ENCODE measurements around the gene S1PR4.
A peak's percentile ranks its signal among the peaks of the same experiment; 100 is the strongest.

Gene S1PR4, protein sequence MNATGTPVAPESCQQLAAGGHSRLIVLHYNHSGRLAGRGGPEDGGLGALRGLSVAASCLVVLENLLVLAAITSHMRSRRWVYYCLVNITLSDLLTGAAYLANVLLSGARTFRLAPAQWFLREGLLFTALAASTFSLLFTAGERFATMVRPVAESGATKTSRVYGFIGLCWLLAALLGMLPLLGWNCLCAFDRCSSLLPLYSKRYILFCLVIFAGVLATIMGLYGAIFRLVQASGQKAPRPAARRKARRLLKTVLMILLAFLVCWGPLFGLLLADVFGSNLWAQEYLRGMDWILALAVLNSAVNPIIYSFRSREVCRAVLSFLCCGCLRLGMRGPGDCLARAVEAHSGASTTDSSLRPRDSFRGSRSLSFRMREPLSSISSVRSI

DNA sequence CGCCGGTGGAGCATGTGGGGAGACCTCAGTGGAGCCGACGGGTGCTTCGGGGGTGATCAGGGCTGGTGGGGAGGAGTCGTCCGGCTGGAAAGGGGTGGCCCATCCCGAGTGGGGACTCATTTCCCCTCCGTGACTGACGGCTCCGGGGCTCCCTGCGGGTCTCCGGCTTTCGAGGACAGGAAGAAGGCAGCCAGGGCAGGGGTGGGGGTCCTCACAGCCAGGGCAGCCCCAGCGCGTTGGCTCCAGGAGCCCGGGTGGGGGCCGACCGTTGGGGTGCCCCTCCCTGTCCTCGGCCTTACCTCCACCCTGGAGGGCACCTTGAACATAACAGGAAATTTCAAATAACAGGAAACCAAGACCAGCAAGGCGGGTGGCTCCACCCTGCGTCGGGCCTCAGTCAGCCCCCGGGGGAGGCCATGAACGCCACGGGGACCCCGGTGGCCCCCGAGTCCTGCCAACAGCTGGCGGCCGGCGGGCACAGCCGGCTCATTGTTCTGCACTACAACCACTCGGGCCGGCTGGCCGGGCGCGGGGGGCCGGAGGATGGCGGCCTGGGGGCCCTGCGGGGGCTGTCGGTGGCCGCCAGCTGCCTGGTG, at the start of gene S1PR4:
TSS of gene S1PR4 (plus strand) at position 393 of the 596 bp plus-strand sequence. CDS start at position 417, 24 bp downstream.
- peak in 2 of 3 experiments; percentile 38 to 47 for DNase-seq (ENCODE audit: low read depth in 3 of 3)

DNA sequence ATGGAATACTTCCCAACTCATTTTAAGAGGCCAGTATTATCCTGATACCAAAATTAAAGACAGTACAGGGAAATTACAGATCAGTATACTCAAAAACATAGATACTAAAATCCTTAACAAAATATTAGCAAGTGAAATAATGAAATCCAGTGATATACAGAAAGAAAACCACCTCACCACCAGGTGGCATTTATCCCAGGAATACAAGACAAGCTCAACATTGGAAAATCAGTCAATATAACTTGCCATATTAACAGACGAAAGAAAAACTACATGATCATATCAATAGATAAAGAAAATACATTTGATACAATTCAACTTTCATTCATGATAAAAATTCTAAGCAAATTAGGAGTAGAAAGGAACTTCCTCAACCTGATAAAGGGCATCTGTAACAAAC, 49.5 kb upstream of the S1PR4 start:
- DNase-seq (ENCODE audit: low read depth in 3 of 3) = no peak

DNA sequence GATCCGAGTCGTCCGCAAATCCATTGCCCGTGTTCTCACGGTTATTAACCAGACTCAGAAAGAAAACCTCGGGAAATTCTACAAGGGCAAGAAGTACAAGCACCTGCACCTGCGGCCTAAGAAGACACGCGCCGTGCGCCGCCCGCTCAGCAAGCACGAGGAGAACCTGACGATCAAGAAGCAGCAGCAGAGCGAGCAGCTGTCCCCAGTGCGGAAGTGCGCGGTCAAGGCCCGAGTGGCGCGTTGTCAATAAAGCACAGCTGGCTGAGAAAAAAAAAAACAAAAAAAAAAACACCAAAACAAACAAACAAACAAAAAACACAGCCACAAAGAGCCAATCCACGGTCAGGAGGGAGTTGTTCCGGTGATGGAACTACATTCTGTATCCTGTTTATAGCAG, 47.4 kb upstream of the S1PR4 start:
- no peak for DNase-seq (ENCODE audit: low read depth in 3 of 3)

DNA sequence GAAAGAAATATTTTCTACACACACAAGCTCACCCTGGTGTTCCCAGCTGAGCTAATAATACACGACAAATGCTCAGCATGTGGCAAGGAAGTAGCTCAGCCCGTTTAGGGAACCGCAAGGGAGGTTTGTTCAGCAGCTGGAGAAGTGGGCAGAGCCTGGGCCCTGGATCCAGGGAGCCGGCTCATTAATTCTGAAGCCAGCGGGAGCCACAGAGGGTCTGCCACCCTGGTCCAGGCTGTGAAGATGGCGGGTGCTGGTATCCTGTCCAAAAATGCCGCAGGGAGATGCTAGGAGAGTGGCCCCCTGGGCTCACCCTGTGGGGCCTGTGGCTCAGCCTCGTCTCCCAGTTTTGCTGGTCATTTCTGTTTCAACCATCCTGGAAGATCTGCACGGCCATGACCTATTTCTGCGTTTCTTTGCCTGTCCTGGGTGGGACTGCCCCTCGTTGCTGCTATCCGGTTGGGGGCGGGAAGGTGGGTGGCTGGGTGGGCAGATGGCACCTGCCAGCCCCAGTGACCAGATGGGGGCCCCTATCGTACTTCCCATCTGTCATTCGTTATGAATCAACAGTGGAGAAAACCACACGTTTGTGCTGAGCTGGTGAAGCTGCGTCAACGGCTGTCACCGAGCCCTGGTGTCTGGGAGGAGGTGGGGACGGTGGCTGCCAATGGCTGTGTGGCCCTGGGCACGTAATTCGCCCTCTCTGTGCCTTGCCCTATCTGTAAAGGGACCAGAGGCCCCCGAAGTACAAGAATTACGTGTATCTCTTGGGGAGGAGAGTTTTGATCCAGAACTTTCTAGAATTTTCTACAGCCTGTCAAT, 45.4 kb upstream of the S1PR4 start:
- DNase-seq (ENCODE audit: low read depth in 3 of 3) = peak; percentile 53 to 61 (median 56)

DNA sequence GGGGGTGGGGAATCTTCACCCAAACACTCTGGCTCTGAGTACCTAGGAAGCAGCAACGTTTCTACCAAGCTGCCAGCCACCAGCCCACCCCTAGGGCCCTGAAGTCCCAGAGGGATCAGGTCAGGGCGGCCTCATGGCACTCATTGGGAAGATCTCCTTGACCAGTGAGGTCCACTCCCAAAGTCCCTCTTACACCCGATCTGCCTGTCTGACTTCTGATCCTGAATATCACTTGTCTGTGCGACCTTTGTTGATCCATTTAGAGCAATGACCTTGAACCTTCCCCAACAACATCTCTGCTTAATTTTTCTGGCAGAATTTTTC, 44.8 kb upstream of the S1PR4 start:
- DNase-seq (ENCODE audit: low read depth in 3 of 3) = no peak

DNA sequence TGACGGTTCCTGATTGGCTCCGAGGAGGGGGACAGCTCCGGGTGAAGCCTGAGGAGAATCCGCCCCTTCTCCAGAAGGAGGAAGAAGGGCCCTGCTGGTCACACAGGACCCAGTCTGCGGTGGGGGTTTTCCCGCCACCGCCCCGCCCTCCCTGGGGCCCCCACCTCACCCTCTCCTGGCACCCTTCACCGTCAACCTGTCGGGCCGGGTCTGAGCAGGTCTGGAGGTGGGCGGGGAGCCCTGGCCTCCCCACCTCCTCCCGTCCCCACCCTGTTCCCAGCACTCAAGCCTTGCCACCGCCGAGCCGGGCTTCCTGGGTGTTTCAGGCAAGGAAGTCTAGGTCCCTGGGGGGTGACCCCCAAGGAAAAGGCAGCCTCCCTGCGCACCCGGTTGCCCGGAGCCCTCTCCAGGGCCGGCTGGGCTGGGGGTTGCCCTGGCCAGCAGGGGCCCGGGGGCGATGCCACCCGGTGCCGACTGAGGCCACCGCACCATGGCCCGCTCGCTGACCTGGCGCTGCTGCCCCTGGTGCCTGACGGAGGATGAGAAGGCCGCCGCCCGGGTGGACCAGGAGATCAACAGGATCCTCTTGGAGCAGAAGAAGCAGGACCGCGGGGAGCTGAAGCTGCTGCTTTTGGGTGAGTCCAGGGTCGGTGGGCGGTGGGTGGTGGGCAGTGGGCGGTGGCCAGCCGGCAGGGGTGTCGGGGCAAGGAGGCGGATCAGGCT, 42.4 kb upstream of the S1PR4 start, which contains the start of gene GNA15:
TSS of gene GNA15 (plus strand) at position 73 of the 723 bp plus-strand sequence. CDS start at position 491, 418 bp downstream.
- peak in 1 of 3 experiments; percentile 16 for DNase-seq (ENCODE audit: low read depth in 3 of 3)

DNA sequence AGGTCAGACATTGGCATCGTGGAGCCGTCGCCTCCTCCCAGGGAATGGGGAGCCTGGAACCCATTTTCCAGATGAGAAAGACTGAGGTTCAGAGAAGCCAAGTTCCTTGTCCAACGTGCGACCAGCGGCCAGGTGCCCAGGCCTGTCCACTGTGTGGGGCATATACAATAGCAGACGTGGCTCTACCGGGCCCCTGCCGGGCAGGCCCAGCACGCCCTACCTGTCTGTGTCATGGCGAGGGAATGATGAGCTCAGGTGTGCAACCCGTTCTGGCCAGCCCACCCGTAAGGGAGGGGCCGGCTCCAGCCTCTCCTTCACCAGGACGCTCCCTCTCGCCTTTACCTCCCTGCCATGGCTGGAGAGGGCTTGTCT, 41.9 kb upstream of the S1PR4 start:
- no peak for DNase-seq (ENCODE audit: low read depth in 3 of 3)

DNA sequence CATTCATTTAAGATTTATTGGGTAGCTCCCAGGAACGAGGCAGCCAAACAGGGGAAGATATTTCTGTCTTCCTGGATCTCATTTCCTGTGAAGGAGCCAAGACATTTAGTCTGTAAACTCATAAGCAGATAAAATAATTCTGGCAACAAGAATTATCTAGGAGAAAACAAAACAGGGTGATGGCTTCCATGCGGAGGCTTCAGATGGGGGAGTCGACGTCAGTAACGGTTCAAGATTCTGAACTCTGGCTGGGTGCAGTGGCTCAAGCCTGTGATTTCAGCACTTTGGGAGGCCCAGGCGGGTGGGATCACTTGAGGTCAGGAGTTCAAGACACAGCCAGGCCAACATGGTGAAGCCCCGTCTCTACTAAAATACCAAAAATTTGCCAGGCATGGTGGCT, 41.5 kb upstream of the S1PR4 start:
- DNase-seq (ENCODE audit: low read depth in 3 of 3) = no peak

DNA sequence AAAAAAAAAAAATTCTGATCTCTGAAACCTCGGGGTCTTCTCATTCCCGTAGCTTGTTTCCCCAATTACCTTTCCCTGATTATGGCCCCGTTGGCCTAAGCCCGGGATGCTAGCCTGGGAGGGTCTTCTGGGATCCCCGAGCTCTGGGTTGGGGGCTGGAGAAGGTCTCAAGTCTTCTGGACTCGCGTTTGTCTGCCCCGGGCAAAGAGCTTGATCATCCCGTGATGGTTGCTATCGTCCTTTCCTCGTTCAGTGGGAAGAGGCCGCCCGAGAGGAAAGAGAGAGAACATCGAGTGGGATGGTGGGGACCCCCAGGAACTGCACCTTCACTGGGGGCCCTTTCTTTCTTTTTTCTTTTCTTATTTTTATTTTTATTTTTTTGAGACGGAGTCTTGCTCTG, 40.3 kb upstream of the S1PR4 start:
- DNase-seq (ENCODE audit: low read depth in 3 of 3) = no peak

DNA sequence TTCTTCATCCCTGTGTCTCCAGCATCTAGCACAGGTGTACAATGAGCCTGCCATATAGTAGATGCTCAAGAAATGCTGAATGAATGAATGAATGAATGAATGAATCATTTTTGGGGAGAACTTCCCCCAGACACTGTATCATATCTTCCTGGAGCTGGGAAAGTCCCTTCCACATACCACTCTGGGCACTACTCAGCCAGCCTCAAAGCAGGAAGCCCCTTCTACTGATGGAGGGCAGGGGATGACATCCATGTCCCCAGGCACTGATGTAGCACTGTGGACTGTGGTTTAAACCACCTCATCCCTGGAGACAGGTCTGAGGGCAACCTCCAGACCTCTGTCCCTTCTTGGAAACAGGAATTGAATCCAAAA, 37.9 kb upstream of the S1PR4 start:
- DNase-seq (ENCODE audit: low read depth in 3 of 3) = no peak

DNA sequence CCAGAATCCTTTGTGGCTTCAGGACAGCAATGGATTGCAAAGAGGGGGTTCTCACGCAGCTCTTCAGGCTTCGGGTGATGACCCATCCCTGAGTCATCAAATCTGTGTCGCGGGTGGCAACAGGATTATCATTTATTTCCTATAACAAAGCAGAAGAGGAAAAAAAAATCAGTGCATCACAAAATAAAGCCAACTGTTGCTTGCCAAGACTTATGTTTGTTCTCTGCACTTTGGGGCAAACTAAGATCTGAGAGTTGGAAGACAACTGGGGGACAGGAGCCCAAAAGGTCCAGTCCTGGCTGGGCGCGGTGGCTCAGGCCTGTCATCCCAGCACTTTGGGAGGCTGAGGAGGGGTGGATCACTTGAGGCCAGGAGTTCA, 36.3 kb upstream of the S1PR4 start:
- DNase-seq (ENCODE audit: low read depth in 3 of 3) = peak in 2 of 3 experiments; percentile 38 to 51

DNA sequence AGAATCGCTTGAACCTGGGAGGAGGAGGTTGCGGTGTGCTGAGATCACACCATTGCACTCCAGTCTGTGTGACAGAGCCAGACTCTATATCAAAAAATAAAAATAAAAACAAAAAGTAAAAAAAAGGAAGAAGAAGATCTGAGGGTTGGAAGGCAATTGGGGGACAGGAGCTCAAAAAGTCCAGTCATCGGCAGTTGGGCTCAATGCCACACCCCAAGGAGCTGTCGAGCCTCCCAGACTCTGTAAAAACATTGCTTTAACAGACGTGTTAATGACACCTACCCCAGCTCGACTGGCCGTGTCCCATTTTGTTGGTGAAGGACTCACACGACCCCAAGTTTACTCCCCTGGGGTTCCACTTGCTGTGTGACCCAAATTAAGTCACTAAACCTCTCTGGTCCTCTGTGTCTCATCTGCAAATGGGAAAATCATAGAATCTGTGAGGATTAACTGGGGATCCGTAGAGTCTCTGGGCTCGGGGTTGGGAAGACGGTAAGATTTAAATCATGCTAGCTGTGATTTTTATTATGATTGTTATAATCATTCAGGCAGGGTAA, 35.7 kb upstream of the S1PR4 start:
- DNase-seq (ENCODE audit: low read depth in 3 of 3) = no peak

DNA sequence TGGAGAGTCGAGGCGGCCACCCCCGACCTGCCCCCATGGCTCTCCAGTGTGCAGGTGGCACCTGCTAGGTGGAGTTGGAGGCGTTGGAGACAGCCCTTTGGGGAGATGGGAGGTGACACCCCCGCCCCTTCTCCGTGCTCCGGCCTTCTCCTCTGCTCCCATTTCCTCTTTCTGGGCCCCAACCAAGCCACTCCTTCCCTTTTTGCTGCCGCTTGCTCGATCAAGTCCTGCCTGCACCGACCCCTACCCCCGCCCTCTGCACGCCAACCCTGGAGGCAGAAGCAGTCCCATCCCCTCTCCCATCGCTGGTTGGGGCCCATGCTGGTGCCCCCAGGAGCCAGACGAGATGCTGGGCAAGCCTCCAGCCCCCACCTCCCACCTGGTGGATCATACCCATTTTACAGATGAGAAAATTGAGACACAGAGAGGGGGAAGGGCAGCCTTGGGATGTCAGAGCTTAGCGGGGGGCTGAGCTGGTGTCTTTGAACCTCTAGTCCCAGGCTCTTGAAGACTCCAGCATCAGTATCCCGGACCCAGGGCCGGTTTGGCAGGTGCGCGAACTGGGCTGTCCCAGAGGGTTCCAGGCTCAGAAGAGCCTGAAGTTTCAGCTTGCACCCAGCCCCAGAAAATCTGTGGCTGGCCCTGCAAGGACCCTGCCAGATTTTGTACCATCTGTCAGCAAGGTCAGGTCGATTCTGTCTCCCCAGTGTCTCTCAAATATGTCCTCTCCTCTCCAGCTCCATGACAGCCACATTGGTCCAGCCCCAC, 32.5 kb upstream of the S1PR4 start:
- DNase-seq (ENCODE audit: low read depth in 3 of 3) = no peak

DNA sequence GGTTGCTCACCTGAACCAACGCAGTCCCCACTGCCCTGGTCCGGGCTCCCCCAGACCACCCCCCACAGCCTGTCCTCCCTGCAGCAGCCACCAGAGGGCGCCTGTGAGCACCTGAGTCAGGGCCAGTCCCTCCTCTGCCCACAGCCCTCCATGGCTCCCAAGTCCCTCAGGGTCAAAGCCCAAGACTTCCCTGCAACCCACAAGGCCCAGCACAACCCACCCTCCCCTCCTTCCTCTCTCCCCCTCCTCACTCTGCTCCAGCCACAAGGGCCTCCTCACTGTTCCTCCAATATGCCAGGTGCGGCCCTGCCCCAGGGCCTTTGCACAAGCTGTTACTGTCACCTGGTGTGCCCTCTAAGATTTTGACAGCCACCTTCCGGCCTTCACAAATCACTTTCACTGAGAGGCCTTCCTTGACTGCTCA, 31.9 kb upstream of the S1PR4 start:
- DNase-seq (ENCODE audit: low read depth in 3 of 3) = peak; percentile 48 to 53 (median 53)

DNA sequence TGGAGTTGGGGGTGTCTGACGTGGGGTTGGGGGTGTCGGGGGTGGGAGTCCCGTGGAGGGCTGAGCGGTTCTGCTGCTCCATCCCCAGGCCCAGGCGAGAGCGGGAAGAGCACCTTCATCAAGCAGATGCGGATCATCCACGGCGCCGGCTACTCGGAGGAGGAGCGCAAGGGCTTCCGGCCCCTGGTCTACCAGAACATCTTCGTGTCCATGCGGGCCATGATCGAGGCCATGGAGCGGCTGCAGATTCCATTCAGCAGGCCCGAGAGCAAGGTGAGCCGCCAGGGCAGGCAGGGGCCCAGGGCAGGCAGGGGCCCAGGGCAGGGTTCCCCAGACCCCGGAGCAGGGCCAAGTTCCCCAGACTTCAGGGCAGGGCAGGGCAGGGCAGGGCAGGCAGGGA, 30.1 kb upstream of the S1PR4 start:
- no peak for DNase-seq (ENCODE audit: low read depth in 3 of 3)

DNA sequence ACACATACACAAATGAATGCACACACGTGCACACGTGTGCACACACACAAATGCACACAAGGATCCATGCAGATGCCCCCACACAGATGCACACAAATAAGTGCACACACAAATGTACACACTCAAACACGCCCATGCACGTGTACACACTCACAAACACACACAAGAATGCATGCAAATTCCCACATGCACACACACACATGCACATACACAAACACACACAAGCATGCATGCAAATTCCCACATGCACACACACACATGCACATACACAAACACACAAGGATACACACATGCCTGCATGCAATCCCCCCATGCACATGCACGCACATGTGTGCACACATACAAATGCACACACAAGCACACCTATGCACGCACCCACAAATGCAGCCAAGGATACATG, 29.5 kb upstream of the S1PR4 start:
- no peak for DNase-seq (ENCODE audit: low read depth in 3 of 3)

DNA sequence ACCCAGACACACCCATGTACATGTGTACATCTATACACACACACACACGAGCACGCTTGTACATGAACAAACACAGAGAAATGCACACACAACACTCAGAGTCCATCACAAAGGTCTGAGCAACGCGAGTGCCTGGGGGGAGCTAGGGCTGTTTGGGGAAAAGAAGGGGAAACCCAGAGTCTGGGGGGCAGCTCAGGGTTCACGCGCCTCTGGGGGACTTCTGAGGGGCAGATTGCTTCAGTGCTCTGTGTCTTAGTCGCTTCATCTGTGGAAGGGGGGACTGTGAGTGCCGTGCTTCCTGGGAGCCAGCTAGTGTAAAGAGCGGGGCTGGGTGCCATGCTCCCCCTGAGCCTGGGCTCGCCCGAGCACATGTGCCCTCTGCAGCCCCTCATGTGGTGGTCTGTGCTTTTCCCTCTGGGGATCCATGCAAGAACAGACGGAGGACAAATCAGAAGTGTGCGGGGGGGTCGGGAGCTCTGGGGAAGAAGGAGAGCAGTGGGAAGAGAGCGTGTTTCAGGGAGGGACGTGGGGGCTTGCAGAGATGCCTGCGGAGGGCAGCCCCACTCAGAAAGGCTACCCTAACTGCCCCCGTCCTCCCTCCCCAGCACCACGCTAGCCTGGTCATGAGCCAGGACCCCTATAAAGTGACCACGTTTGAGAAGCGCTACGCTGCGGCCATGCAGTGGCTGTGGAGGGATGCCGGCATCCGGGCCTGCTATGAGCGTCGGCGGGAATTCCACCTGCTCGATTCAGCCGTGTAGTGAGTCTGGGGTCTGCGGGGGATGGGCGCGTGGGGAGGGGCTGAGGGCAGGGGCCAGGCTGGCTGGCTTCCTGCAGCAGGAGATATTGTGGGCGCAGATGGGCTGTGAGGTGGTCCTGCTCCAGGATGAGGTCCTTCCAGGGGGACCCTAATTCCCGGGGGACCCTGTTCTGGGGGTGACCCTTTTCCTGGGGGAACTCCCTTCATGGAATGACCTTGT, 28.8 kb upstream of the S1PR4 start:
- no peak for DNase-seq (ENCODE audit: low read depth in 3 of 3)

DNA sequence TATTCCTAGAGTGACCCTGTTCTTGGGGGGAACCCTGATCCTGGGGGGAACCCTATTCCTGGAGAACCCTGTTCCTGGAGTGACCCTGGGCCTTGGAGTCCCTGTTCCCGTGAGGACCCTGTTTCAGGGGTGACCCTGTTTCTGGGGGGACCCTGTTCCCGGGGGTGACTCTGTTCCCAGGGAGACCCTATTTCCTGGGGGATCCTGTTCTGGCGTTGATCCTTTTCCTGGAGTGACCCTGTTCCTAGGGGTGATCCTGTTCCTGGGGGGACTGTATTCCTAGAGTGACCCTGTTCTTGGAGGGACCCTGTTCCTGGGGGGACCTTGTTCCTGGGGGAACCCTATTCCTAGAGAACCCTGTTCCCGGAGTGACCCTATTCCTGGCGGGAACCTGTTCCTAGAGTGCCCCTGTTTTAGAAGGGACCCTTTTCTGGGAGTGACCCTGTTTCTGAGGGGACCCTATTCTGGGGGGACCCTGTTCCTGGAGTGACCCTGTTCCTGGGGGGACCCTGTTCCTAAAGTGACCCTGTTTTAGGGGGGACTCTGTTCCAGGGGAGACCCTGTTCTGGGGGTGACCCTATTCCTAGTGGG, 27.7 kb upstream of the S1PR4 start:
- no peak for DNase-seq (ENCODE audit: low read depth in 3 of 3)
